ENCODE data around the gene IGF2BP2. TPM values are rescaled to one million over a fixed set of nuclear protein-coding genes. Genes with fewer than 3 reads are reported as not detected.

The IGF2BP2 gene
- total RNA-seq, 1 experiment from 2014 or later, result 66.2 TPM

DNA sequence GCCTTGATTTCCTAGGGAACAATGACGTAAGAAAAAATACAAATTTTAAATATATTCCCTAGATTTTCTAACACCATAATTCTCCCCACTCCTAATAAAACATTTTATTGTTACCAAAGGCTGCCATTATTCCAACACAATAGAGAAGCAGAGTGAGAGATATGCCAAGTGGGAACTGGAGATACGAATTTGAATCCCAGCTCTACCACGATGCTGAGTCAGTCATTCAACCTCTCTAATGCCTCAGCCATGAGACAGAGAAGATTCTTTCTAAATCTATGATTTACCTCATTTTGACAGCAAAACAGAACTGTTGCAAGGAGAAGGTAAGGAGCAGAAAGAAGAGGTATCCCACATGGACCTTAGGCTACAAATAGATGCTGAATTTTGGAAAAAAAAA lies 112.5 kb downstream of the IGF2BP2 start:
- Histone ChIP-seq H3K9me3 (ENCODE audit: low read depth, low read length, poor library complexity, severe bottlenecking) (no peaks in the 10 kb centered on the region), H3K27me3 (replicated peaks; ENCODE audit: insufficient read depth, low read depth, low read length, poor library complexity) (no peaks in the 10 kb centered on the region), H3K36me3 (ENCODE audit: insufficient read depth, low read length, poor library complexity, severe bottlenecking) (no peaks in the 10 kb centered on the region), H3K27ac (ENCODE audit: low read depth, low read length, poor library complexity, severe bottlenecking) (no peak overlapping the region), H3K4me1 (ENCODE audit: insufficient read depth, low read length, poor library complexity, severe bottlenecking) (peaks cover 48% of the 10 kb centered on the region), H3K4me3 (ENCODE audit: low read depth, low read length, poor library complexity, severe bottlenecking) (no peak overlapping the region)
- DNase-seq (ENCODE audit: low spot score), result no peak
- no TSS peak for BruUV-seq (replicated peaks)
- TF ChIP-seq, protein P1, sequence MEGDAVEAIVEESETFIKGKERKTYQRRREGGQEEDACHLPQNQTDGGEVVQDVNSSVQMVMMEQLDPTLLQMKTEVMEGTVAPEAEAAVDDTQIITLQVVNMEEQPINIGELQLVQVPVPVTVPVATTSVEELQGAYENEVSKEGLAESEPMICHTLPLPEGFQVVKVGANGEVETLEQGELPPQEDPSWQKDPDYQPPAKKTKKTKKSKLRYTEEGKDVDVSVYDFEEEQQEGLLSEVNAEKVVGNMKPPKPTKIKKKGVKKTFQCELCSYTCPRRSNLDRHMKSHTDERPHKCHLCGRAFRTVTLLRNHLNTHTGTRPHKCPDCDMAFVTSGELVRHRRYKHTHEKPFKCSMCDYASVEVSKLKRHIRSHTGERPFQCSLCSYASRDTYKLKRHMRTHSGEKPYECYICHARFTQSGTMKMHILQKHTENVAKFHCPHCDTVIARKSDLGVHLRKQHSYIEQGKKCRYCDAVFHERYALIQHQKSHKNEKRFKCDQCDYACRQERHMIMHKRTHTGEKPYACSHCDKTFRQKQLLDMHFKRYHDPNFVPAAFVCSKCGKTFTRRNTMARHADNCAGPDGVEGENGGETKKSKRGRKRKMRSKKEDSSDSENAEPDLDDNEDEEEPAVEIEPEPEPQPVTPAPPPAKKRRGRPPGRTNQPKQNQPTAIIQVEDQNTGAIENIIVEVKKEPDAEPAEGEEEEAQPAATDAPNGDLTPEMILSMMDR (conservative IDR thresholded peaks at IDR 0.05; ENCODE audit: low read depth, low read length), result no peak
- no peak for TF ChIP-seq EZH2 (IDR thresholded peaks at IDR 0.05; ENCODE audit: borderline replicate concordance, low read depth, low read length, poor library complexity, severe bottlenecking)
- CTCF ChIA-PET, result interaction anchor here (1.8 kb wide), 1 partner anchor 52 kb away, joined by 5 read pairs; no protein-coding TSS in a partner anchor
- intact Hi-C loops (cut with micrococcal nuclease; ENCODE audit: unreplicated experiment), result no loop called here
- POLR2A ChIA-PET (ENCODE audit: low non-redundant PET), result no interaction called here

DNA sequence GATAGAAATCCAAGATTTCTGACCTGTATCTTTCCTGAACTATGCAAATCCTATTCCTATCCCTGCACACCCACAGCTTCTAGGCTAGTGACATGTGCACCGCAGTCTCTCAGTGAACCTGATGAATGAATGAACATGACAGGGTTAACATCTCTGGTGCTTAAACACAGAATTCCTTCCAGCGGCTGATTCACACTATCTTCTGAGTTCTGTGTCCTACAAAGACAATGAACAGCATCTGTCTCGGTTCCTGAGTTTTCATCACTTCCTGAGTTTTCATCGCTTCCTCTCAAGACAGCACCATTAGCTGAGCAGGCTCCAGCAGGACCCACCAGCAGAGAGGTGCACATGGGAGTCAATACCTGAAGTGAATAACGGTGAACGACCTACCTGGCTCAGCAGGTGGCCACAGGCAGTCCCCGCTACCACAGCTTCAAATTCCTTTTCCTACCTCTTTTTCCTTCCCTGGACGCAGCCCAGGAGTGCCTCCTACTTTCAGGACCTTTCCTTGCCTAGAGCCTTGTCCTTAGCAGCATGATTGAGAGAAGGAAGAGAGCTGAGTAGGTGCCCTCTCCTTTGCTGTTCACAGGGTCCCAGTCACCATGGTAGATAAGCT lies 113.5 kb downstream of the IGF2BP2 start:
- CTCF ChIA-PET, result interaction anchor here (1.8 kb wide), 1 partner anchor 51 kb away, joined by 5 read pairs; no protein-coding TSS in a partner anchor
- DNase-seq (ENCODE audit: low spot score), result peak; percentile 63
- TF ChIP-seq EZH2 (IDR thresholded peaks at IDR 0.05; ENCODE audit: borderline replicate concordance, low read depth, low read length, poor library complexity, severe bottlenecking), result no peak
- TF ChIP-seq, protein P1 (conservative IDR thresholded peaks at IDR 0.05; ENCODE audit: low read depth, low read length), result no peak
- Histone ChIP-seq H3K9me3 (ENCODE audit: low read depth, low read length, poor library complexity, severe bottlenecking) (no peaks in the 10 kb centered on the region), H3K4me1 (ENCODE audit: insufficient read depth, low read length, poor library complexity, severe bottlenecking) (peaks cover 39% of the 10 kb centered on the region), H3K27ac (ENCODE audit: low read depth, low read length, poor library complexity, severe bottlenecking) (peak overlapping the region; percentile 9), H3K27me3 (replicated peaks; ENCODE audit: insufficient read depth, low read depth, low read length, poor library complexity) (no peaks in the 10 kb centered on the region), H3K4me3 (ENCODE audit: low read depth, low read length, poor library complexity, severe bottlenecking) (no peak overlapping the region), H3K36me3 (ENCODE audit: insufficient read depth, low read length, poor library complexity, severe bottlenecking) (no peaks in the 10 kb centered on the region)
- intact Hi-C loops (cut with micrococcal nuclease; ENCODE audit: unreplicated experiment), result no loop called here
- POLR2A ChIA-PET (ENCODE audit: low non-redundant PET), result interaction anchor here (0.6 kb wide), 1 partner anchor 18 kb away, joined by 8 read pairs; no protein-coding TSS in a partner anchor
- BruUV-seq (replicated peaks), result no TSS peak

DNA sequence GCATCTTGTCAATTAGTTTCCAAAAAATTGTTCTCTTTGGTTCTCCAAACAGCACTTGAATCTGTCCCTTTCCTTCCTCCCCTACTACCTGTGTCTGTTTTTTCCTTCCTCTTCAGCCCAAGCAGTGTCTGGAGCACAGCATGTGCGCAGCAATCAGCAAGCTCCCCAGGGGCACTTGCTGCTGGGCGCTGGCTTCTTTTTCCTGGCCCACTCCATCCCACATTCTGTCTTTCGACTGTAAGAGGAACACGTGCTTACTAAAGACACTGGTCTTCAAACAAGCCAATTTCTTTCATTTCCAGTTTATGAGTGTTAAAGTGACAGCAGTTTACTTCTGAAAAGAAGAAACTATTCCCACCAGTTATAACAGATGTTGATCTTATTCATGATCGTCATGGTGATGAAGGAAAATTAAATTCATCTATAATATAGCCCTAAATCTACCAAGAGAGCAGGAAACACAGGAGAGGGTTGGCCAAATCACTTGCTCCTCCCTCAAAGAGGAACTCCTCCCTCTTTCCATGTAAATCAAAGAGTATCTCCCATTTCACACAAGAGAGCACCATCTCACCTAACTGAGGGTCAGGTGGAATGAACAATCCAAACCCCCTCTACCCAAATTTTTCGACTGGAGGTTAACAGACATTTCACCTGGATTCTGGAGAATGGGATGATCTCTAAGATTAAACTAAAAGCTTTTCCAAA lies 115.4 kb downstream of the IGF2BP2 start:
- peak; percentile 63 for DNase-seq (ENCODE audit: low spot score)
- TF ChIP-seq EZH2 (IDR thresholded peaks at IDR 0.05; ENCODE audit: borderline replicate concordance, low read depth, low read length, poor library complexity, severe bottlenecking), result no peak
- TF ChIP-seq, protein P1 (conservative IDR thresholded peaks at IDR 0.05; ENCODE audit: low read depth, low read length), result no peak
- no TSS peak for BruUV-seq (replicated peaks)
- CTCF ChIA-PET, result no interaction called here
- intact Hi-C loops (cut with micrococcal nuclease; ENCODE audit: unreplicated experiment), result no loop called here
- H3K4me3 ChIP-seq (ENCODE audit: low read depth, low read length, poor library complexity, severe bottlenecking), result no peak overlapping the region
- H3K27me3 ChIP-seq (replicated peaks; ENCODE audit: insufficient read depth, low read depth, low read length, poor library complexity), result no peaks in the 10 kb centered on the region
- H3K36me3 ChIP-seq (ENCODE audit: insufficient read depth, low read length, poor library complexity, severe bottlenecking), result no peaks in the 10 kb centered on the region
- H3K27ac ChIP-seq (ENCODE audit: low read depth, low read length, poor library complexity, severe bottlenecking), result no peak overlapping the region
- no peaks in the 10 kb centered on the region for H3K9me3 ChIP-seq (ENCODE audit: low read depth, low read length, poor library complexity, severe bottlenecking)
- POLR2A ChIA-PET (ENCODE audit: low non-redundant PET), result no interaction called here
- peaks cover 32% of the 10 kb centered on the region for H3K4me1 ChIP-seq (ENCODE audit: insufficient read depth, low read length, poor library complexity, severe bottlenecking)

All from A673 (cell line).